MM.1S (cell line): ENCODE data around the gene ZBTB38.

Experiments used
- CTCF ChIP-seq: fragments of 300-600 bp; sonication (generic); IDR thresholded peaks from 2 replicates; pipeline ENCODE4 v1.5.1; 2016; ENCODE audit warnings: antibody characterized with exemption, low read length, mixed read lengths
- EZH2 ChIP-seq: fragments of 300-600 bp; sonication (generic); optimal IDR thresholded peaks from 2 replicates; pipeline ENCODE3; 2017; ENCODE audit warnings: low read depth, mild to moderate bottlenecking, antibody characterized with exemption, low read length, mixed read lengths
- EZH2phosphoT487 ChIP-seq: fragments of 300-600 bp; sonication (generic); IDR thresholded peaks from 2 replicates; pipeline ENCODE4 v1.6.1; 2018; ENCODE audit warnings: antibody characterized with exemption, low read length

- TF ChIP-seq CTCF (no peak), EZH2 (no peak), EZH2phosphoT487 (no peak)
Observed at GRCh38 chr3:141323936-141324704, 44.2 kb upstream of the ZBTB38 start.
